B cell (primary cell): ENCODE results near the gene HARS2. TPM values are rescaled to one million over a fixed set of nuclear protein-coding genes. Genes with fewer than 3 reads are reported as not detected.
A peak's percentile ranks its signal among the peaks of the same experiment; 100 is the strongest.
"Not testable (repeated sequence)": the region's sequence is repeated elsewhere in the genome, so short reads cannot be mapped to it uniquely, and the experiment has no call there.

Experiments used
- ATAC-seq: fragments of 200-7000 bp; cut with Tn5 transposase; one replicate; pipeline ENCODE4 v1.10.0; 2021; ENCODE audit warnings: low read depth, mild to moderate bottlenecking, moderate number of reproducible peaks, moderate library complexity
- CTCF ChIA-PET: fragments of 350-600 bp; sonication (Branson Sonifier 250); formaldehyde crosslinking; loops from one replicate; lab custom pipeline; 2021; ENCODE audit warnings: antibody characterized with exemption, inconsistent platforms; lab: Charles Lee
- POLR2A ChIA-PET: fragments of 350-600 bp; sonication (Branson Sonifier 250); formaldehyde crosslinking; loops from one replicate; lab custom pipeline; 2021; ENCODE audit warnings: antibody characterized with exemption; lab: Charles Lee
- DNase-seq: peaks from one replicate; pipeline ENCODE4 v3.0.0; 2013
- H2AFZ ChIP-seq: 2 replicates; pipeline ENCODE4 v1.6.1; 2012; ENCODE audit warnings: mild to moderate bottlenecking, low read depth, low read length; ENCODE audit not compliant: insufficient read depth, poor library complexity, severe bottlenecking
- H3K27ac ChIP-seq, 2 donors: 1 replicate in 1 of 2; 2 replicates in 1 of 2; pipeline ENCODE4 v1.5.1; 2012 to 2013; ENCODE audit warnings: low read length in 2 of 2, mild to moderate bottlenecking in 2 of 2, moderate library complexity in 1 of 2
- H3K27me3 ChIP-seq, 4 experiments: fragments of 200-600 bp in 1 of 4; sonication (generic) in 1 of 4; replicated peaks in 1 of 4; 1 replicate in 2 of 4; 2 replicates in 2 of 4; pipeline versions ENCODE4 v1.6.1 to v1.7.0; 2013 to 2016; ENCODE audit warnings: low read length in 3 of 4, mild to moderate bottlenecking in 2 of 4, mixed read lengths in 1 of 4, moderate library complexity in 1 of 4; ENCODE audit not compliant: insufficient read depth in 4 of 4, control insufficient read depth in 3 of 4; ENCODE audit errors: control extremely low read depth in 1 of 4
- H3K36me3 ChIP-seq, 2 experiments: replicated peaks in 1 of 2; 1 replicate in 1 of 2; 2 replicates in 1 of 2; pipeline versions ENCODE4 v1.6.1 to v1.7.1; 2013; ENCODE audit warnings: low read length in 1 of 2; ENCODE audit not compliant: insufficient read depth in 2 of 2, control insufficient read depth in 1 of 2; ENCODE audit errors: control extremely low read depth in 1 of 2, extremely low read depth in 1 of 2
- H3K4me1 ChIP-seq, 2 donors: fragments of 200-600 bp in 1 of 2; sonication (generic) in 1 of 2; 1 replicate in 1 of 2; 2 replicates in 1 of 2; pipeline versions ENCODE4 v1.5.1 to v1.6.1; 2013 to 2017; ENCODE audit warnings: low read length in 2 of 2; ENCODE audit not compliant: control insufficient read depth in 2 of 2, insufficient read depth in 2 of 2
- H3K4me2 ChIP-seq: replicated peaks from 2 replicates; pipeline ENCODE3; 2012; ENCODE audit warnings: mild to moderate bottlenecking, low read depth, low read length; ENCODE audit not compliant: poor library complexity, severe bottlenecking
- H3K4me3 ChIP-seq, 5 experiments: fragments of 200-600 bp in 1 of 5; sonication (generic) in 1 of 5; 1 replicate in 3 of 5; 2 replicates in 2 of 5; pipeline versions ENCODE4 v1.5.1 to v1.7.0; 2011 to 2016; ENCODE audit warnings: low read length in 4 of 5, mild to moderate bottlenecking in 4 of 5, low read depth in 2 of 5, control low read depth in 1 of 5, moderate library complexity in 1 of 5; ENCODE audit not compliant: insufficient read depth in 1 of 5; ENCODE audit errors: control extremely low read depth in 1 of 5, extremely low read depth in 1 of 5
- H3K79me2 ChIP-seq: fragments of 200-600 bp; sonication (generic); one replicate; pipeline ENCODE4 v1.6.0; 2016; ENCODE audit warnings: low read length; ENCODE audit not compliant: control insufficient read depth, insufficient read depth
- H3K9ac ChIP-seq: fragments of 200-600 bp; sonication (generic); 2 replicates; pipeline ENCODE4 v1.6.1; 2017; ENCODE audit warnings: mild to moderate bottlenecking, low read length, moderate library complexity
- H3K9me3 ChIP-seq, 3 donors: one replicate each; pipeline versions ENCODE4 v1.6.1 to v1.7.1; 2013; ENCODE audit warnings: low read length in 2 of 3; ENCODE audit not compliant: control insufficient read depth in 2 of 3, insufficient read depth in 1 of 3; ENCODE audit errors: control extremely low read depth in 1 of 3
- H4K20me1 ChIP-seq: 2 replicates; pipeline ENCODE4 v1.6.0; 2012; ENCODE audit warnings: mild to moderate bottlenecking, low read length; ENCODE audit not compliant: insufficient read depth, control insufficient read depth, poor library complexity, severe bottlenecking
- H3K27ac Mint-ChIP-seq: one replicate; pipeline ENCODE4 v1.8.0; 2021; ENCODE audit warnings: mixed read lengths
- H3K27me3 Mint-ChIP-seq: one replicate; pipeline ENCODE4 v1.8.0; 2021; ENCODE audit warnings: mixed read lengths
- H3K4me1 Mint-ChIP-seq: one replicate; pipeline ENCODE4 v1.8.0; 2021; ENCODE audit warnings: mixed read lengths
- H3K4me3 Mint-ChIP-seq: one replicate; pipeline ENCODE4 v1.8.0; 2021; ENCODE audit warnings: mixed read lengths
- H3K9me3 Mint-ChIP-seq: one replicate; pipeline ENCODE4 v1.8.0; 2022; ENCODE audit warnings: mixed read lengths; ENCODE audit not compliant: insufficient read depth
- CTCF ChIP-seq: fragments of 200-600 bp; IDR thresholded peaks from one replicate; pipeline ENCODE4 v1.8.0; 2022; ENCODE audit warnings: antibody characterized with exemption, mild to moderate bottlenecking
- EZH2 ChIP-seq: IDR thresholded peaks from 2 replicates; pipeline ENCODE4 v1.6.1; 2012; ENCODE audit warnings: borderline replicate concordance, low read depth, mild to moderate bottlenecking, moderate library complexity, low read length; ENCODE audit not compliant: insufficient read depth, poor library complexity, severe bottlenecking
- WGBS: methylation state at CpG from one replicate; pipeline ENCODE4 v1.1.5; 2013; ENCODE audit warnings: missing lambda C conversion rate; ENCODE audit not compliant: insufficient coverage; 5-methylcytosine and 5-hydroxymethylcytosine counted together
- intact Hi-C: fragments of 100-400 bp; cut with micrococcal nuclease; formaldehyde crosslinking; loops from one replicate; pipeline ENCODE4 v1.10.0; 2022
- polyA plus RNA-seq: library from polyadenylated mRNA; depleted of rRNA; stranded (reverse); fragments of >200 nt; gene quantifications from 2 replicates; pipeline ENCODE4 v1.2.3, GENCODE V29; 2012
- total RNA-seq, 2 donors: library from RNA; stranded (reverse); fragments of 120-200 nt in 1 of 2; gene quantifications; 1 replicate in 1 of 2; 2 replicates in 1 of 2; pipeline versions ENCODE4 v1.2.3 to v1.2.4, GENCODE V29; 2013 to 2022

The HARS2 gene
- total and polyA plus RNA-seq, 2 donors (not counting 1 experiment from before 2014, with no cell fraction given) = 27.3 to 68.0 TPM

DNA sequence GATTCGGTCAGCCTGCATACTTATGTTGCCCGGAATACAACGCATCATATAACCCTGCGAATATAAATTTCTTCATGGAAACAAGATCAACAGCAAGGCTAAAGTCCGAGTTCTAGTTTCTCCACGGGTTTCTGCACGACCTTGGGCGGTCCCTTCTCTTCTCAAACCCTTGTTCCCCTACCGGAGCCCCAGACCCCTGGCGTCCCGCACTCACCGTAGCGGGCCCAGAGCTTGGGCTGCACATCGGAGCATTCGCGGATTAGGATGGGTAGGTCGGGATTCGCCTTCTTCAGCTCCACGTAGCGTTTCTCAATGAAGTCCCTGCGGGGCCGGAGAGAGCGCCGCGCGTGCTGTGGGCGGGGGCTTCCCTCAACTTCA lies 44.2 kb upstream of the HARS2 start:
- H3K4me3 ChIP-seq = peak overlapping the region; percentile 81 to 94 (median 89)
- H3K4me1 ChIP-seq = peaks cover 15 to 20% of the 10 kb centered on the region in 2 donors
- Mint-ChIP-seq H3K4me1 (peaks cover 36% of the 10 kb centered on the region), H3K27me3 (no peaks in the 10 kb centered on the region), H3K4me3 (peak overlapping the region; percentile 99), H3K9me3 (no peaks in the 10 kb centered on the region), H3K27ac (peak overlapping the region; percentile 98)
- POLR2A ChIA-PET = interaction anchor here (0.8 to 1.8 kb wide), 12 partner anchors 8 to 245 kb away, joined by 3 to 19 read pairs (median 6); partner anchors contain the start of genes ANKHD1, CD14, HARS1 and HARS2
- CTCF ChIA-PET = interaction anchor here (0.6 to 1.8 kb wide), 15 partner anchors 8 to 403 kb away, joined by 3 to 16 read pairs (median 4); partner anchors contain the start of genes ANKHD1, EIF4EBP3, HARS1 and HARS2
- H2AFZ ChIP-seq = peak overlapping the region; percentile 89
- peak overlapping the region; percentile 81 for H3K9ac ChIP-seq
- no peak for TF ChIP-seq CTCF
- TF ChIP-seq EZH2 = no peak
- H3K79me2 ChIP-seq = peaks cover 65% of the 10 kb centered on the region
- H3K27me3 ChIP-seq = no peaks in the 10 kb centered on the region
- no peaks in the 10 kb centered on the region for H3K9me3 ChIP-seq
- under 1% methylated on average over 27 of the region's 27 CpGs for WGBS
- peaks cover 1 to 45% of the 10 kb centered on the region in 2 experiments for H3K36me3 ChIP-seq
- intact Hi-C loops = loop anchor here (1.0 kb wide), 7 partner anchors 8 to 246 kb away; partner anchors contain the start of genes ANKHD1, APBB3, EIF4EBP3 and HARS1
- peak overlapping the region; percentile 88 to 93 for H3K27ac ChIP-seq
- DNase-seq = no peak
- H4K20me1 ChIP-seq = peaks cover 5% of the 10 kb centered on the region
- ATAC-seq = no peak
- peak overlapping the region; percentile 83 for H3K4me2 ChIP-seq

GRCh38 chr5:140658870-140659269 lies 32.4 kb upstream of the HARS2 start:
- H3K9me3 ChIP-seq = no peaks in the 10 kb centered on the region
- H3K4me3 ChIP-seq = no peak overlapping the region
- no peak for DNase-seq
- no peaks in the 10 kb centered on the region for H4K20me1 ChIP-seq
- no peak for ATAC-seq
- Mint-ChIP-seq H3K4me3 (no peak overlapping the region), H3K27me3 (no peaks in the 10 kb centered on the region), H3K27ac (no peak overlapping the region), H3K4me1 (no peaks in the 10 kb centered on the region), H3K9me3 (no peaks in the 10 kb centered on the region)
- peaks cover 0 to 89% of the 10 kb centered on the region in 2 experiments for H3K36me3 ChIP-seq
- no peaks in the 10 kb centered on the region for H3K79me2 ChIP-seq
- H3K4me2 ChIP-seq = no peak overlapping the region
- H3K27ac ChIP-seq = no peak overlapping the region
- WGBS = 97% methylated on average over 12 of the region's 17 CpGs
- intact Hi-C loops = no loop called here
- no peak overlapping the region for H2AFZ ChIP-seq
- ChIA-PET CTCF (no interaction called here), POLR2A (no interaction called here)
- no peaks in the 10 kb centered on the region for H3K4me1 ChIP-seq
- no peaks in the 10 kb centered on the region for H3K27me3 ChIP-seq
- TF ChIP-seq EZH2 (no peak), CTCF (no peak)
- no peak overlapping the region for H3K9ac ChIP-seq

- H3K27ac Mint-ChIP-seq, H3K9me3 Mint-ChIP-seq, intact Hi-C loops, H3K79me2 ChIP-seq, H3K27me3 Mint-ChIP-seq, H3K27ac ChIP-seq, H3K4me3 ChIP-seq, H3K9ac ChIP-seq, H2AFZ ChIP-seq, H3K4me1 Mint-ChIP-seq, POLR2A ChIA-PET, H3K9me3 ChIP-seq, H3K4me2 ChIP-seq, H4K20me1 ChIP-seq, DNase-seq, H3K4me3 Mint-ChIP-seq, H3K27me3 ChIP-seq, H3K4me1 ChIP-seq, ATAC-seq: not testable (repeated sequence)
- CTCF ChIA-PET = interaction anchor here (1.1 kb wide), 1 partner anchor 13 kb away, joined by 3 read pairs; the partner anchor contains the start of genes IK and NDUFA2
- H3K36me3 ChIP-seq = peaks cover 0 to 74% of the 10 kb centered on the region in 2 experiments
- WGBS = 98% methylated on average over 3 of the region's 6 CpGs
These were observed 30.9 kb upstream of the HARS2 start for GRCh38 chr5:140660371-140660770.
